GM12878 (cell line): ENCODE data around the gene ADGRG1. TPM values are rescaled to one million over a fixed set of nuclear protein-coding genes. Genes with fewer than 3 reads are reported as not detected.

Experiments used
- ATAC-seq: fragments of 200-7000 bp; cut with Tn5 transposase; 3 replicates; pipeline ENCODE4 v1.9.1; 2020; ENCODE audit warnings: mild to moderate bottlenecking, moderate library complexity
- BruUV-seq: library from RNA; stranded (reverse); fragments of 400-500 nt; replicated peaks from 2 replicates; lab custom pipeline; 2021; lab: Mats Ljungman, UMichigan
- CTCF ChIA-PET: fragments of 300-600 bp; sonication (Branson Sonifier 250); formaldehyde crosslinking; extraction: SDS; loops from one replicate; lab custom pipeline; 2021; ENCODE audit warnings: inconsistent platforms; lab: Yijun Ruan, JAX
- POLR2A ChIA-PET: fragments of 350-600 bp; formaldehyde crosslinking; extraction: SDS; loops from one replicate; lab custom pipeline; 2021; ENCODE audit warnings: inconsistent platforms; lab: Charles Lee
- RAD21 ChIA-PET: fragments of 300-600 bp; sonication (Branson Sonifier 250); formaldehyde crosslinking; loops from one replicate; lab custom pipeline; 2023; ENCODE audit warnings: antibody characterized with exemption; ENCODE audit not compliant: unreplicated experiment; lab: Charles Lee
- SMC1A ChIA-PET: fragments of 300-600 bp; sonication (Branson Sonifier 250); formaldehyde crosslinking; loops from one replicate; lab custom pipeline; 2023; ENCODE audit not compliant: unreplicated experiment, uncharacterized antibody; lab: Charles Lee
- DNase-seq: peaks from one replicate; pipeline ENCODE4 v3.0.0-alpha.2; 2011; ENCODE audit warnings: low read depth, low spot score
- FAIRE-seq: peaks from 3 replicates; lab custom pipeline; 2011; peaks lifted over from hg19 to GRCh38; lab: Jason Lieb, UNC
- H2AFZ ChIP-seq: 2 replicates; pipeline ENCODE4 v1.6.0; 2011; ENCODE audit warnings: low read depth, low read length, control low read depth; ENCODE audit not compliant: control insufficient read depth
- H3K27ac ChIP-seq: 2 replicates; pipeline ENCODE4 v1.5.1; 2011; ENCODE audit warnings: control low read depth; ENCODE audit not compliant: control insufficient read depth, insufficient read depth
- H3K27me3 ChIP-seq, 2 experiments: replicated peaks in 1 of 2; 2 replicates each; pipeline versions ENCODE4 v1.6.0 to v1.6.1; 2011; ENCODE audit warnings: low read length in 1 of 2; ENCODE audit not compliant: control insufficient read depth in 2 of 2, insufficient read depth in 2 of 2
- H3K36me3 ChIP-seq, 2 experiments: 2 replicates each; pipeline ENCODE4 v1.5.1; 2011; ENCODE audit warnings: low read length in 1 of 2; ENCODE audit not compliant: control insufficient read depth in 2 of 2, insufficient read depth in 2 of 2
- H3K4me1 ChIP-seq: 2 replicates; pipeline ENCODE4 v1.6.1; 2011; ENCODE audit warnings: mild to moderate bottlenecking, low read length, moderate library complexity, mixed read lengths; ENCODE audit not compliant: control insufficient read depth, insufficient read depth
- H3K4me2 ChIP-seq: 2 replicates; pipeline ENCODE4 v1.6.0; 2011; ENCODE audit warnings: control low read depth; ENCODE audit not compliant: control insufficient read depth, insufficient read depth
- H3K4me3 ChIP-seq: fragments of 200-600 bp; sonication (generic); 2 replicates; pipeline ENCODE4 v1.5.1; 2016
- H3K79me2 ChIP-seq: 2 replicates; pipeline ENCODE4 v1.6.0; 2011; ENCODE audit warnings: low read length; ENCODE audit not compliant: control insufficient read depth, insufficient read depth
- H3K9ac ChIP-seq: 2 replicates; pipeline ENCODE4 v1.8.0; 2011; ENCODE audit warnings: low read length, control low read depth, mixed read lengths; ENCODE audit not compliant: control insufficient read depth, insufficient read depth
- H3K9me3 ChIP-seq: replicated peaks from 3 replicates; pipeline ENCODE4 v1.5.1; 2011; ENCODE audit warnings: mild to moderate bottlenecking, low read length; ENCODE audit not compliant: control insufficient read depth, insufficient read depth
- H4K20me1 ChIP-seq: 2 replicates; pipeline ENCODE4 v1.6.0; 2011; ENCODE audit not compliant: control insufficient read depth, insufficient read depth
- BCL11A ChIP-seq: IDR thresholded peaks from 2 replicates; pipeline ENCODE4 v1.6.1; 2011; ENCODE audit warnings: low read depth, low read length
- DPF2 ChIP-seq: fragments of 450-650 bp; IDR thresholded peaks from 2 replicates; pipeline ENCODE4 v1.6.1; 2017; ENCODE audit warnings: mild to moderate bottlenecking
- ELK1 ChIP-seq: IDR thresholded peaks from 2 replicates; pipeline ENCODE4 v1.6.1; 2012; ENCODE audit warnings: low read depth, low read length, improper control_type of control experiment
- IRF4 ChIP-seq: IDR thresholded peaks from 2 replicates; pipeline ENCODE4 v1.6.1; 2011; ENCODE audit warnings: low read depth, low read length
- MYC ChIP-seq: IDR thresholded peaks from 2 replicates; pipeline ENCODE4 v1.6.1; 2011; ENCODE audit warnings: mild to moderate bottlenecking, low read length, moderate library complexity, inconsistent platforms; ENCODE audit not compliant: insufficient read depth, insufficient replicate concordance, insufficient read length, severe bottlenecking
- NR2C2 ChIP-seq: IDR thresholded peaks from 2 replicates; pipeline ENCODE4 v1.6.1; 2011; ENCODE audit warnings: borderline replicate concordance, low read depth; ENCODE audit not compliant: control insufficient read depth, insufficient read length
- POLR2AphosphoS5 ChIP-seq: IDR thresholded peaks from 2 replicates; pipeline ENCODE4 v1.6.1; 2011; ENCODE audit warnings: mild to moderate bottlenecking, low read length, inconsistent platforms
- PRDM15 ChIP-seq: fragments of 450-650 bp; formaldehyde crosslinking; IDR thresholded peaks from 2 replicates; pipeline ENCODE4 v1.4.0; 2020; ENCODE audit warnings: mild to moderate bottlenecking, moderate library complexity
- RELB ChIP-seq: fragments of 450-650 bp; IDR thresholded peaks from 2 replicates; pipeline ENCODE4 v1.6.1; 2017; ENCODE audit warnings: low read depth, mild to moderate bottlenecking, moderate library complexity
- SPI1 ChIP-seq: IDR thresholded peaks from 2 replicates; pipeline ENCODE4 v1.6.1; 2011; ENCODE audit warnings: low read depth, mild to moderate bottlenecking, low read length, moderate library complexity, borderline replicate concordance; ENCODE audit not compliant: insufficient read depth
- TARDBP ChIP-seq: IDR thresholded peaks from 2 replicates; pipeline ENCODE4 v1.6.1; 2016; ENCODE audit warnings: borderline replicate concordance
- TCF12 ChIP-seq: IDR thresholded peaks from 2 replicates; pipeline ENCODE4 v1.6.1; 2011; ENCODE audit warnings: low read depth, mild to moderate bottlenecking, low read length
- TCF3 ChIP-seq: IDR thresholded peaks from 2 replicates; pipeline ENCODE4 v1.6.1; 2012; ENCODE audit warnings: low read depth, mild to moderate bottlenecking, low read length, borderline replicate concordance; ENCODE audit not compliant: insufficient read depth
- YY1 ChIP-seq: IDR thresholded peaks from 2 replicates; pipeline ENCODE4 v1.6.1; 2011; ENCODE audit warnings: low read depth, mild to moderate bottlenecking, low read length
- ZBTB33 ChIP-seq: fragments of 450-650 bp; IDR thresholded peaks from 2 replicates; pipeline ENCODE4 v1.6.1; 2017; ENCODE audit warnings: mild to moderate bottlenecking
- whole genome bisulfite sequencing: methylation state at CpG from one replicate; pipeline ENCODE4 v1.1.6; 2016; ENCODE audit warnings: low lambda C conversion rate; ENCODE audit not compliant: insufficient replicate concordance, insufficient coverage; ENCODE audit errors: missing lambda C conversion rate; 5-methylcytosine and 5-hydroxymethylcytosine counted together
- in situ Hi-C: fragments of 300-500 bp; cut with MboI; formaldehyde crosslinking; loops from 9 replicates; pipeline ENCODE4 v1.14.3; 2018; ENCODE audit warnings: mixed read lengths
- intact Hi-C: fragments of 100-400 bp; cut with micrococcal nuclease; formaldehyde crosslinking; loops from one replicate; pipeline ENCODE4 v1.14.2; 2022; ENCODE audit not compliant: unreplicated experiment
- polyA plus RNA-seq, 11 experiments: library from polyadenylated mRNA; depleted of rRNA in 4 of 11; unstranded in 6 of 11; stranded (reverse) in 5 of 11; fragments of >200 nt; fragmentation: Nextera tagmentation in 4 of 11; fragmentation: Illumina TruSeq in 1 of 11; extraction: Ambion mirVana in 4 of 11; extraction: Trizol in 1 of 11; gene quantifications; 1 replicate in 1 of 11; 2 replicates in 10 of 11; pipeline versions ENCODE4 v1.2.1 to v1.2.3, GENCODE V29; 2011 to 2016; ENCODE audit warnings: inconsistent platforms in 2 of 11, missing spikeins in 2 of 11, low read depth in 1 of 11
- total RNA-seq, 4 experiments: library from RNA; depleted of rRNA in 3 of 4; stranded (reverse); fragments of >200 nt in 3 of 4; fragmentation: Illumina TruSeq in 1 of 4; extraction: Trizol in 1 of 4; gene quantifications; 2 replicates each; pipeline versions ENCODE4 v1.2.1 to v1.2.3, GENCODE V29; 2013 to 2021

ADGRG1 gene
- total and polyA plus RNA-seq, 10 of the 15 experiments (the other 5 are each of a cell fraction or from before 2014, with no cell fraction given) = 0.07 to 2.0 (median 0.75) TPM

GRCh38 chr16:57593021-57593420 lies 35.4 kb upstream of the ADGRG1 start:
- in situ Hi-C loops = no loop called here
- DNase-seq (no peak), FAIRE-seq (no peak), ATAC-seq (no peak)
- intact Hi-C loops = loop anchor here (5.0 kb wide), 1 partner anchor 409 kb away; the partner anchor contains the start of genes USB1 and ZNF319
- ChIA-PET RAD21 (interaction anchor here (0.9 to 6.4 kb wide), 6 partner anchors 8 to 294 kb away, joined by 3 to 75 read pairs (median 36); no protein-coding TSS in a partner anchor), SMC1A (interaction anchor here (2.6 to 5.9 kb wide), 5 partner anchors 8 to 55 kb away, joined by 9 to 53 read pairs (median 35); no protein-coding TSS in a partner anchor), CTCF (interaction anchor here (0.7 to 14.8 kb wide), 9 partner anchors 9 to 407 kb away, joined by 3 to 197 read pairs (median 11); partner anchors contain the start of gene CCDC102A), POLR2A (interaction anchor here (1.1 to 1.2 kb wide), 2 partner anchors 56 to 142 kb away, joined by 3 read pairs; partner anchors contain the start of genes CCDC102A and KATNB1)
- H3K36me3 ChIP-seq = no peaks in the 10 kb centered on the region
- 12% methylated on average over 3 of the region's 3 CpGs for WGBS
- TF ChIP-seq PRDM15 (no peak), RELB (no peak), ELK1 (no peak), ZBTB33 (no peak), TCF12 (no peak), SPI1 (no peak), MYC (no peak), NR2C2 (no peak), IRF4 (no peak), POLR2AphosphoS5 (no peak), TARDBP (no peak), YY1 (no peak), TCF3 (no peak), DPF2 (no peak), BCL11A (no peak)
- H3K9ac ChIP-seq = no peak overlapping the region
- H3K4me2 ChIP-seq = no peak overlapping the region
- no TSS peak for BruUV-seq
- H2AFZ ChIP-seq = no peak overlapping the region
- no peaks in the 10 kb centered on the region for H3K27me3 ChIP-seq
- no peaks in the 10 kb centered on the region for H3K79me2 ChIP-seq
- H3K27ac ChIP-seq = no peak overlapping the region
- H3K9me3 ChIP-seq = peaks cover 3% of the 10 kb centered on the region; the same call in 1 of the 3 replicates
- peaks cover 23% of the 10 kb centered on the region for H3K4me1 ChIP-seq
- H4K20me1 ChIP-seq = no peaks in the 10 kb centered on the region
- no peak overlapping the region for H3K4me3 ChIP-seq
